Neuronal stem cell (in vitro differentiated cells): ENCODE data around the gene TMEM163.

ENCODE experiments used
- DNase-seq: peaks from one replicate; pipeline ENCODE4 v3.0.0-alpha.2; 2013; ENCODE audit warnings: low spot score
- H2AFZ ChIP-seq: one replicate; pipeline ENCODE4 v1.6.1; 2013; ENCODE audit warnings: mild to moderate bottlenecking, low read length, inconsistent platforms
- H2AK5ac ChIP-seq: 2 replicates; pipeline ENCODE4 v1.6.1; 2013; ENCODE audit warnings: low read depth, mild to moderate bottlenecking, inconsistent platforms, low read length, moderate library complexity, mixed read lengths
- H2BK120ac ChIP-seq: 2 replicates; pipeline ENCODE4 v1.6.1; 2013; ENCODE audit warnings: low read depth, mild to moderate bottlenecking, inconsistent platforms, low read length, moderate library complexity, mixed read lengths
- H2BK12ac ChIP-seq: one replicate; pipeline ENCODE4 v1.6.1; 2013; ENCODE audit warnings: low read length, inconsistent platforms
- H2BK15ac ChIP-seq: 2 replicates; pipeline ENCODE4 v1.6.1; 2013; ENCODE audit warnings: mild to moderate bottlenecking, low read length, inconsistent platforms, mixed read lengths
- H2BK5ac ChIP-seq: one replicate; pipeline ENCODE4 v1.6.1; 2013; ENCODE audit warnings: inconsistent platforms, mild to moderate bottlenecking, low read length, moderate library complexity
- H3K14ac ChIP-seq: one replicate; pipeline ENCODE4 v1.6.1; 2013; ENCODE audit warnings: low read length, inconsistent platforms
- H3K18ac ChIP-seq: 2 replicates; pipeline ENCODE4 v1.6.1; 2013; ENCODE audit warnings: low read length, inconsistent platforms
- H3K23ac ChIP-seq: 2 replicates; pipeline ENCODE4 v1.6.1; 2013; ENCODE audit warnings: low read depth, mild to moderate bottlenecking, mixed read lengths, low read length, inconsistent platforms; ENCODE audit not compliant: poor library complexity
- H3K27ac ChIP-seq: replicated peaks from 3 replicates; pipeline ENCODE4 v1.5.1; 2013; ENCODE audit warnings: low read length, inconsistent platforms
- H3K27me3 ChIP-seq, 3 experiments: 2 replicates each; pipeline ENCODE4 v1.6.1; 2013; ENCODE audit warnings: low read length in 3 of 3, mild to moderate bottlenecking in 2 of 3, inconsistent platforms in 1 of 3, low read depth in 1 of 3, mixed read lengths in 1 of 3, moderate library complexity in 1 of 3; ENCODE audit not compliant: control insufficient read depth in 3 of 3, insufficient read depth in 3 of 3
- H3K36me3 ChIP-seq, 2 donors: replicated peaks in 1 of 2; 2 replicates each; pipeline ENCODE4 v1.6.1; 2013; ENCODE audit warnings: low read length in 2 of 2; ENCODE audit not compliant: control insufficient read depth in 2 of 2, insufficient read depth in 2 of 2
- H3K4ac ChIP-seq: 2 replicates; pipeline ENCODE4 v1.6.1; 2013; ENCODE audit warnings: inconsistent platforms, mild to moderate bottlenecking, low read length, moderate library complexity
- H3K4me1 ChIP-seq, 2 donors: 1 replicate in 1 of 2; 2 replicates in 1 of 2; pipeline ENCODE4 v1.6.1; 2013; ENCODE audit warnings: low read length in 2 of 2, low read depth in 1 of 2; ENCODE audit not compliant: control insufficient read depth in 2 of 2, insufficient read depth in 1 of 2
- H3K4me2 ChIP-seq: one replicate; pipeline ENCODE4 v1.6.1; 2013; ENCODE audit warnings: mild to moderate bottlenecking, low read length, inconsistent platforms; ENCODE audit not compliant: insufficient read depth, poor library complexity, severe bottlenecking
- H3K4me3 ChIP-seq, 2 donors: 2 replicates each; pipeline ENCODE4 v1.5.1; 2013; ENCODE audit warnings: low read length in 2 of 2, mild to moderate bottlenecking in 2 of 2, inconsistent platforms in 1 of 2, moderate library complexity in 1 of 2
- H3K79me1 ChIP-seq: one replicate; pipeline ENCODE4 v1.6.1; 2013; ENCODE audit warnings: low read depth, mild to moderate bottlenecking, inconsistent platforms, low read length, moderate library complexity
- H3K9ac ChIP-seq: one replicate; pipeline ENCODE4 v1.6.1; 2013; ENCODE audit warnings: mild to moderate bottlenecking, low read depth, low read length, inconsistent platforms; ENCODE audit not compliant: poor library complexity
- H3K9me3 ChIP-seq, 2 donors: replicated peaks in 1 of 2; 2 replicates each; pipeline versions ENCODE3 to v1.6.1; 2013; ENCODE audit warnings: low read length in 2 of 2, mild to moderate bottlenecking in 2 of 2, inconsistent platforms in 1 of 2, low read depth in 1 of 2, mixed read lengths in 1 of 2, moderate library complexity in 1 of 2; ENCODE audit not compliant: control insufficient read depth in 2 of 2, insufficient read depth in 1 of 2
- H4K8ac ChIP-seq: one replicate; pipeline ENCODE4 v1.6.1; 2013; ENCODE audit warnings: low read depth, mild to moderate bottlenecking, inconsistent platforms, low read length, moderate library complexity
- H4K91ac ChIP-seq: one replicate; pipeline ENCODE4 v1.6.1; 2013; ENCODE audit warnings: low read length, low read depth, mild to moderate bottlenecking, inconsistent platforms; ENCODE audit not compliant: poor library complexity
- WGBS, 2 donors: extraction: QIAGEN DNeasy Blood & Tissue Kit; methylation state at CpG; one replicate each; pipeline ENCODE4 v1.1.7; 2013; ENCODE audit warnings: missing lambda C conversion rate in 2 of 2, mixed read lengths in 1 of 2; ENCODE audit not compliant: insufficient read length in 2 of 2, insufficient replicate concordance in 1 of 2; ENCODE audit errors: extremely low coverage in 2 of 2; 5-methylcytosine and 5-hydroxymethylcytosine counted together

TMEM163 gene

DNA sequence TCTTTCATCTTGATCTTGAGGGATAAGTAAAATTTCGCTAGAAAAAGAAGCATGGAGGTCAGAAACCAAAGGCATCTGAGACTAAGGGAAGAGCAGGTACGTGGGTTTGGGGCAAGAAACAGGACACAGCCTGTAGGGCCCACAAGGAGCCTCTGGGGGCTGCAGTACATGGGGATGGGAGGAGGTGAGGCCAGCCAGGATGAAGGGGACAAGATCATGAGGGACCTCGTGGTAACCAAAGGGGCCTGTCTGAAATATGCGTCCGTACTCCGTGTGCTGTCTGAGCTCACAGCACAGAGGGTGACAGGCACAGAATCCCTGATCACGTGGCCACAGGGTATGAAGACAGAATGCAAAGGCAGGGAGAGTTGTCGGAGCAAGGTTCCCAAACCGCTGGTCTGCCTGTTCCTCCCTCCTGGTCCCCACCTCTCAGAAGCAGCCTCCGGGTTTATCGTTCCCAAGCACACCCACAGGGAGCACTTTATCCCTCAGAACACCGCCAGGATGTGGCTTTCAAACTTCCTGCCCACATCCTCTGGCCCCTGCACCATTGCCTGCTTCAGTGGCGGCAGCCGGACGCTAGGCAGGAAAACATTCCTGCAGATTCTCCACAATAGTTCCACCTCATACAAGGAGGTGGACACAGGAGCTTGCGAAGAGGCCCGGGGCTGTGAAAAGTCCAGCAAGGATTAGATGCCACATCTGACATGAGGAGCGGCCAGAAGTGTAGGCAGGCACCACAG is 12.0 kb downstream of the TMEM163 start:
- Histone ChIP-seq H3K23ac (no peak overlapping the region), H3K14ac (no peak overlapping the region), H3K27ac (no peak overlapping the region), H2BK15ac (peak overlapping the region; percentile 57), H3K4ac (no peak overlapping the region), H3K27me3 (peaks cover 0 to 10% (median 0%) of the 10 kb centered on the region in 3 experiments), H2AFZ (peak overlapping the region; percentile 79), H2BK12ac (no peak overlapping the region), H3K9me3 (no peaks in the 10 kb centered on the region), H3K79me1 (peaks cover 2% of the 10 kb centered on the region), H3K9ac (no peak overlapping the region), H3K4me3 (no peak overlapping the region), H2BK120ac (no peak overlapping the region), H2AK5ac (no peak overlapping the region), H4K91ac (no peak overlapping the region), H3K4me2 (no peak overlapping the region), H2BK5ac (no peak overlapping the region), H3K4me1 (peaks cover 3 to 17% of the 10 kb centered on the region in 2 donors), H4K8ac (no peak overlapping the region), H3K36me3 (no peaks in the 10 kb centered on the region), H3K18ac (peak overlapping the region; percentile 49)
- DNase-seq, result no peak
- no CpG with 5 or more reads among the region's 18 CpGs for WGBS, 2 donors

DNA sequence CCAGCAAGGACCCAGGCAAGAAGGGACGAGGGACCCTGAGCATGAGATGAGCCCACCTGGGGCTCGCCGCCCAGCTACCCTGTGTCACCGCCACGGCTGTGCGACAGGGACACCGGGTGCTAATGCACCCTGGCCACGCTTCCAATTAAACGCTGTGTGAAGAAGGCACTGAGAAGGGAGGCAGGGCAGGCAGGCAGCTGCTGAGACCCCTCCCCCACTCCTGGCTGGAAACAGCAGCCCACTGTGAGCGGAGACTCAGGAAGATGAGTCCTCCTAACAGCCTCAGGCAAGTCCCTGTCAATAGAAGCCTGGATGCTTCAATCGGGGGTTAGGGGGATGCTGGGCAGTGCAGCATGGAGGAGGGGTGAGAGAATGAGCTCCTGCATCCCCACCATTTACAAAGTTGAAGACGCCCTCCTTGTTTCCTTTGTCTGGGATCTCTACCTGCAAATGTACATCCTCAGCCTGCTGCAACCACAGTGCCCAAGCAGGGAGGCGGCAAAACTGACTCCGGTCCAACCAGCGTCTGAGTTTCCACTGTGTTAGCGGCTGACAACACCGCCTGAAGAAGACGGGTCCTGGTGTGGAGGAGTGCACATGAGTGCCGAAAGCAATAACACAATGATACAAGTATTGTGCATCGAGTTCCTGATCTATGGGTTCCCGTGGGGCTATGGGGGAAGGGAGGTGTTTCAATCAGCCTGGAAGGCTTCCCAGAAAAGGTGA is 12.8 kb downstream of the TMEM163 start:
- Histone ChIP-seq H3K27me3 (peaks cover 0 to 9% (median 0%) of the 10 kb centered on the region in 3 experiments), H3K79me1 (peaks cover 2% of the 10 kb centered on the region), H2BK12ac (no peak overlapping the region), H3K9me3 (no peaks in the 10 kb centered on the region), H2BK5ac (no peak overlapping the region), H2BK120ac (no peak overlapping the region), H2AFZ (peak overlapping the region; percentile 33), H2AK5ac (peak overlapping the region; percentile 6), H4K91ac (no peak overlapping the region), H3K18ac (peak overlapping the region; percentile 13), H3K23ac (no peak overlapping the region), H2BK15ac (no peak overlapping the region), H3K4me2 (no peak overlapping the region), H3K4me3 (no peak overlapping the region), H3K14ac (no peak overlapping the region), H3K9ac (no peak overlapping the region), H4K8ac (no peak overlapping the region), H3K36me3 (no peaks in the 10 kb centered on the region), H3K4me1 (peaks cover 3 to 17% of the 10 kb centered on the region in 2 donors), H3K27ac (no peak overlapping the region), H3K4ac (no peak overlapping the region)
- WGBS, 2 donors, result no CpG with 5 or more reads among the region's 21 CpGs
- DNase-seq, result no peak

- no CpG with 5 or more reads among the region's 4 CpGs for WGBS, 2 donors
- H2BK120ac ChIP-seq, result no peak overlapping the region
- no peaks in the 10 kb centered on the region for H3K36me3 ChIP-seq
- no peak overlapping the region for H2BK5ac ChIP-seq
- peaks cover 3 to 17% of the 10 kb centered on the region in 2 donors for H3K4me1 ChIP-seq
- H2BK12ac ChIP-seq, result no peak overlapping the region
- H3K9ac ChIP-seq, result no peak overlapping the region
- H3K4me2 ChIP-seq, result no peak overlapping the region
- H3K4ac ChIP-seq, result no peak overlapping the region
- H3K14ac ChIP-seq, result no peak overlapping the region
- H3K79me1 ChIP-seq, result peaks cover 2% of the 10 kb centered on the region
- H3K27ac ChIP-seq, result no peak overlapping the region
- no peak overlapping the region for H2AFZ ChIP-seq
- H3K27me3 ChIP-seq, result peaks cover 0 to 4% (median 0%) of the 10 kb centered on the region in 3 experiments
- H4K8ac ChIP-seq, result no peak overlapping the region
- peak overlapping the region; percentile 45 for H3K23ac ChIP-seq
- H4K91ac ChIP-seq, result no peak overlapping the region
- no peak overlapping the region for H2BK15ac ChIP-seq
- H3K18ac ChIP-seq, result no peak overlapping the region
- DNase-seq, result no peak
- H2AK5ac ChIP-seq, result no peak overlapping the region
- H3K9me3 ChIP-seq, result no peaks in the 10 kb centered on the region
- H3K4me3 ChIP-seq, result no peak overlapping the region
Measured at GRCh38 chr2:134704173-134704572, 14.6 kb downstream of the TMEM163 start.

DNA sequence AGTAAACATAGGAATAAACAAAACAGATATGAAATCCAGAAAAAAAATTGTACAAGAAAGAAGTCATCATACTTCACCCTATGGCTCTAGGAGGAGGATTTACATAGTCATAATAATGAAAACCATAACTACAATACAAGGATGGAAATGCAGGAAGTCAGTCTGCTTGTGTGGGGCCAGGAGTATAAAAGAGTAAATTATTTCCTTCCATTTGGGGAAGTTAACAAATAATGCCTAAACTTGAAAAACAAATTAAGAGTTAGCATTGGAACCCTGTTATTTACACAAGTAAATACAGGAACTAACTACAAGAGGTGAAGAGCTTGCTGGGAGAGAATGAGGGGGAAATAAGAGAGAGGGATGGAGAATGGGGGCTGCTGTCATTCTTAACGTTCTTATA is 15.4 kb downstream of the TMEM163 start:
- Histone ChIP-seq H3K4me1 (peaks cover 3 to 17% of the 10 kb centered on the region in 2 donors), H2AK5ac (no peak overlapping the region), H2AFZ (no peak overlapping the region), H4K8ac (no peak overlapping the region), H3K9ac (no peak overlapping the region), H4K91ac (no peak overlapping the region), H2BK120ac (no peak overlapping the region), H3K9me3 (no peaks in the 10 kb centered on the region), H2BK12ac (no peak overlapping the region), H3K23ac (no peak overlapping the region), H3K27ac (no peak overlapping the region), H3K14ac (no peak overlapping the region), H3K18ac (no peak overlapping the region), H3K79me1 (peaks cover 2% of the 10 kb centered on the region), H3K4me2 (no peak overlapping the region), H2BK15ac (no peak overlapping the region), H3K27me3 (peaks cover 0 to 4% (median 0%) of the 10 kb centered on the region in 3 experiments), H2BK5ac (no peak overlapping the region), H3K36me3 (no peaks in the 10 kb centered on the region), H3K4me3 (no peak overlapping the region), H3K4ac (no peak overlapping the region)
- WGBS, 2 donors, result no CpG with 5 or more reads among the region's 1 CpG
- no peak for DNase-seq
